Ammon's horn (tissue), 1 donor: Measurements from ENCODE around the gene PIM3.
"Not testable (repeated sequence)": the region's sequence is repeated elsewhere in the genome, so short reads cannot be mapped to it uniquely, and the experiment has no call there.

Source experiments
- DNase-seq: peaks from one replicate; pipeline ENCODE4 v3.0.0-alpha.2; 2016; ENCODE audit warnings: low spot score

The PIM3 gene

GRCh38 chr22:49943405-49943765 is 17.2 kb upstream of the PIM3 start:
- no peak for DNase-seq

- no peak for DNase-seq
Observed at GRCh38 chr22:49943771-49944398, 16.7 kb upstream of the PIM3 start.

- no peak for DNase-seq
Observed at GRCh38 chr22:49944399-49944891, 16.1 kb upstream of the PIM3 start.

GRCh38 chr22:49945042-49945794 is 15.4 kb upstream of the PIM3 start:
- not testable (repeated sequence) for DNase-seq

GRCh38 chr22:49946612-49947295 is 13.8 kb upstream of the PIM3 start:
- DNase-seq: no peak

GRCh38 chr22:49947296-49947622 is 13.3 kb upstream of the PIM3 start:
- no peak for DNase-seq

GRCh38 chr22:49948116-49948957 is 12.2 kb upstream of the PIM3 start:
- no peak for DNase-seq

GRCh38 chr22:49948958-49949913 is 11.3 kb upstream of the PIM3 start:
- DNase-seq: no peak

- no peak for DNase-seq
Observed at GRCh38 chr22:49949914-49950292, 10.7 kb upstream of the PIM3 start.

- DNase-seq: no peak
Observed at GRCh38 chr22:49950396-49950994, 10.1 kb upstream of the PIM3 start.

- no peak for DNase-seq
Observed at GRCh38 chr22:49951000-49951677, 9.4 kb upstream of the PIM3 start.

- DNase-seq: no peak
Observed at GRCh38 chr22:49951678-49951985, 8.9 kb upstream of the PIM3 start.

- DNase-seq: no peak
Observed at GRCh38 chr22:49951986-49952896, 8.3 kb upstream of the PIM3 start.

- DNase-seq: no peak
Observed at GRCh38 chr22:49953027-49953679, 7.4 kb upstream of the PIM3 start.

- DNase-seq: no peak
Observed at GRCh38 chr22:49953680-49954344, 6.8 kb upstream of the PIM3 start.

- peak; percentile 42 for DNase-seq
Observed at GRCh38 chr22:49954354-49954753, 6.2 kb upstream of the PIM3 start.

- DNase-seq: no peak
Observed at GRCh38 chr22:49954991-49955580, 5.5 kb upstream of the PIM3 start.
